C4-2B (cell line): ENCODE results near the gene PA2G4.

Source experiments
- H3K27ac ChIP-seq: fragments of 450-650 bp; 2 replicates; pipeline ENCODE4 v1.5.1; 2017
- ZFX ChIP-seq: fragments of 450-650 bp; IDR thresholded peaks from 2 replicates; pipeline ENCODE4 v1.6.1; 2017
- TF ChIP-seq, protein P1 (sequence below): fragments of 450-650 bp; conservative IDR thresholded peaks from 2 replicates; pipeline ENCODE4 v1.5.1; 2017; ENCODE audit warnings: mild to moderate bottlenecking

Gene PA2G4

DNA sequence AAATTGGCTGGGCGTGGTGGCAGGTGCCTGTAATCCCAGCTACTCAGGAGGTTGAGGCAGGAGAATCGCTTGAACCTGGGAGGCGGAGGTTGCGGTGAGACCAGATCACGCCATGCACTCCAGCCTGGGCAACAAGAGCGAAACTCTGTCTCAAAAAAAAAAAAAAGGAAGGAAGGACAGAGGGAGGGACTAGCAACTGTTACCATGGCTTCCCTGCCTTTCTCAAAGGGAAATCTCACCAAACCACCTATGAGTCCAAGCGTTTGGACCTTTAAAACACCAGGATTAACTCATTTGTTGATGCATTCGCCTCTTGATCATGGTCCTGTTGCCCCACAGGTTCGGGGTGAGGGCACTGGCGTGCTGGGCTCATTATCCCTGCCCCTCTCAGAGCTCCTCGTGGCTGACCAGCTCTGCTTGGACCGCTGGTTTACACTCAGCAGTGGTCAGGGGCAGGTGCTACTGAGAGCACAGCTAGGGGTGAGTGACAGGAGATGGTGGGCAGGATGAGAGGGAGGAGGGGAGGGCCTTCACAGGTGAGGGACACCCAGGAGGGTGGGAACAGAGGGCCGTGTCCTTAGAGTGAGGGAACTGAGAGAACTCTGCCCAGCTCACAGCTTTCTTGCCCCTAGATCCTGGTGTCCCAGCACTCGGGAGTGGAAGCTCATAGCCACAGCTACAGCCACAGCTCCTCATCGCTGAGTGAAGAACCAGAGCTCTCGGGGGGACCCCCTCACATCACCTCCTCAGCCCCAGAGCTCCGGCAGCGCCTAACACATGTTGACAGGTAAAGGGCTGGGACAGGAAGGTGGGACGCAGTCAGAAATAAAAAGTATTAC, 37.8 kb downstream of the PA2G4 start:
- no peak for TF ChIP-seq ZFX
- TF ChIP-seq, protein P1, sequence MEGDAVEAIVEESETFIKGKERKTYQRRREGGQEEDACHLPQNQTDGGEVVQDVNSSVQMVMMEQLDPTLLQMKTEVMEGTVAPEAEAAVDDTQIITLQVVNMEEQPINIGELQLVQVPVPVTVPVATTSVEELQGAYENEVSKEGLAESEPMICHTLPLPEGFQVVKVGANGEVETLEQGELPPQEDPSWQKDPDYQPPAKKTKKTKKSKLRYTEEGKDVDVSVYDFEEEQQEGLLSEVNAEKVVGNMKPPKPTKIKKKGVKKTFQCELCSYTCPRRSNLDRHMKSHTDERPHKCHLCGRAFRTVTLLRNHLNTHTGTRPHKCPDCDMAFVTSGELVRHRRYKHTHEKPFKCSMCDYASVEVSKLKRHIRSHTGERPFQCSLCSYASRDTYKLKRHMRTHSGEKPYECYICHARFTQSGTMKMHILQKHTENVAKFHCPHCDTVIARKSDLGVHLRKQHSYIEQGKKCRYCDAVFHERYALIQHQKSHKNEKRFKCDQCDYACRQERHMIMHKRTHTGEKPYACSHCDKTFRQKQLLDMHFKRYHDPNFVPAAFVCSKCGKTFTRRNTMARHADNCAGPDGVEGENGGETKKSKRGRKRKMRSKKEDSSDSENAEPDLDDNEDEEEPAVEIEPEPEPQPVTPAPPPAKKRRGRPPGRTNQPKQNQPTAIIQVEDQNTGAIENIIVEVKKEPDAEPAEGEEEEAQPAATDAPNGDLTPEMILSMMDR: no peak
- no peak overlapping the region for H3K27ac ChIP-seq

DNA sequence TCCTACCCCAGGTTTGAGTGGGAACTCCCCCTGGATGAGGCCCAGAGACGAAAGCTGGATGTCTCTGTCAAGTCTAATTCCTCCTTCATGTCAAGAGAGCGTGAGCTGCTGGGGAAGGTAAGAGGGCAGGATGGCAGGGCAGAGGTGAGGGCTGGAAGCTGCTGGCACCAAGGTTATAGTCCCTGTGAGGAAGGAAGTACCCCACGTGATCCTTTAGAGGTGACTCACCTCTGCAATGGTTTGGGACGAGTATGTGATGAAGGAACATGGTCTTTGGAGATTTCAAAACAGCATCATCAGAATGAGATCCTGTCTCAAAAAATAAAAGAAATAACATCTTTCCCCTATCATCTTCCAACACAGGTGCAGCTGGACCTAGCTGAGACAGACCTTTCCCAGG, 38.9 kb downstream of the PA2G4 start:
- H3K27ac ChIP-seq: no peak overlapping the region
- TF ChIP-seq, protein P1: no peak
- no peak for TF ChIP-seq ZFX

DNA sequence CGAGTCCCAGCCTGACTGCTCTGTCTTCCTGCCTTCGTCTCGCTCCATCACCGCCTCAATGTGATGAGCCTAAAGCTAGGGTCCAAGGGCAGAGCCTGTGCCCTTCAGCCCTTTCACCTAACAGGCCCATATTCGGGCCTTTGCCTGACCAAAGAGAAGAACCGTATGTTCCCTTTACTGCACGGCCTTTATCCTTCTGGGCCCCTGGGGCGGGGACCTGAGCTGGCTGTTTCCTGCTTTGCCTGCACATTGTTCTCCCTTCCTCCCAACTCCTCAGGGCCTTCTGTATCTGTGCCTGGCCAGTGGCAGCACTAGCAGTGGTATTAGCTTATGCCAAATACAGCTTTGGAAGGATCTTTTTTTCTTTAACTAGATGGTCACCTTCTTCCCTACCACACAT, 39.5 kb downstream of the PA2G4 start:
- no peak overlapping the region for H3K27ac ChIP-seq
- TF ChIP-seq, protein P1: no peak
- TF ChIP-seq ZFX: no peak

DNA sequence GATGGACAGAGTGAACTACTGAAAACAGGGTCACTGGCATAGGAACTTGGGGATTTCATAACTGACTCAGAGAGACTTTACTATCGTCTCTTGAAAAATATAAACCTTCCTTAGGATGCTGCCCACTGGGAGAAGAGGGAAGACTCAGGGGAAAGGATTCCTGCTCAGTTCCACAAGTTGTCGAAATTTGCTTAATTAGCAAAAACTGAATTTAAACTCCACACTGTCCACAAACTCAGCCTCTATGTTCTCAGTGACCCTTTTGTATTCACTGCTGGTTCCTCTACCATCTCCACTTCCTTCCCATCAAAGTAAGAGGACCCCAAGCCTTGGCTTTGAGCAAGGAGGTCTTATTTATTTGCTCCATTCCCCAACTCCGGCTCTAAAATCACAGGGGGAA, 40.9 kb downstream of the PA2G4 start:
- TF ChIP-seq ZFX: no peak
- TF ChIP-seq, protein P1: no peak
- no peak overlapping the region for H3K27ac ChIP-seq

DNA sequence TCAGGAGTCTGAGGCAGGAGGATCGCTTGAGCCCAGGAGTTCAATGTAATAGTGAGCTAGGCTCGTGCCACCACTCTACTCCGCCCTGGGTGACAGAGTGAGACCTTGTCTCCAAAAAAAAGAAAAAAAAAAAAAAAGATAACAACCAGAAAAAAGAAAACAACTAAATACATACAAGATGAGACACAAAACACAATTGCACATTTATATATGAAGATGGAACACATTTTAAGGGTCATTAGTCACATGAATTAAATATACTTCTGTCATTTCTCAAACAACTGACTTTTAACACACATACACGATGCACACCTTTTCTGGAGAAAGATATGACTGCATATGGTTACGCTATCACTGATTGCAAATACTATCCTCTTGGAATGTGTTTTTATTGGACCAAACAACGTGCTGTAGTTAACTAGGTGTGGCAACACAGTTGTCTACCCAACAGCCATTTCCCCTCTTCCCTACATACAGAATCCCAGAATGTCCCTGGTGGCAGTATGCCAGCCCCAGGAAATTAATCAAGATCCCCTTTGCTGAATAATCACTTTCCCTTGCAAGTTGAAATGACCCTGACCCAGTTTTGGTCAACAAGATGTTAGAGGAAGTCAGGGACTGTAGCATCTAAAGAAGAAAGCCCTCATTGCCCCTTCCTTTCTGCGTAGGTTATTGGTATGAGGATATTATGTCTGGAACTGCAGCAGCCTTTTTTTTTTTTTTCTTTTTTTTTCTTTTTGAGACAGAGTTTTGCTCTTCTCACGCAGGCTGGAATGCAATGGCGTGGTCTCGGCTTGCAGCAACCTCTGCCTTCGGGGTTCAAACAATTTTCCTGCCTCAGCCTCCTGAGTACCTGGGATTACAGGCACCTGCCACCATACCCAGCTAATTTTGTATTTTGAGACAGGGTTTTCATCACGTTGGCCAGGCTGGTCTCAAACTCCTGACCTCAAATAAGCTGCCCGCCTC, 42.4 kb downstream of the PA2G4 start:
- H3K27ac ChIP-seq: no peak overlapping the region
- TF ChIP-seq, protein P1: no peak
- no peak for TF ChIP-seq ZFX

DNA sequence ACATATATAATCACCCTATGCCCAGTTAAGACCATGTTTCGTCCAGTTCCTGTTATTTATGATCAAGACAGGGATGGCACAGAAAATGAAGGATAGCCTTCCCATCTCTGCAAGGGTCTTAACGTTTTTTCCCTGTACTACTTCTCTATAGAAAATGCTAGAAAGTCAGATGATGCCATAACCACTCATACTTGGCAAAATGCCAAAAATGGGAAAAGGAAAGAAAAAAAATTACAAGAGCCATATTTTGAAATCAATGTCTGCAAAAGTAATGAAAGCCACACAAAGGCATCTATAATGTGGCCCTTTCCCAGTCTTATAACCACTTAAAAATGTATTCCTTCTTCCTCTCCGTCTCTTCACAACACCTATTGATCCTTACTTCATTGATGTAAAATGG, 46.2 kb downstream of the PA2G4 start:
- TF ChIP-seq, protein P1: no peak
- TF ChIP-seq ZFX: no peak
- H3K27ac ChIP-seq: no peak overlapping the region
